GM19467 (cell line): ENCODE results near the gene RAB3C.
A peak's percentile ranks its signal among the peaks of the same experiment; 100 is the strongest.

ENCODE experiments used
- ATAC-seq: cut with Tn5 transposase; IDR thresholded peaks from one replicate; pipeline ENCODE4 v1.9.1; 2021; ENCODE audit warnings: mild to moderate bottlenecking, moderate library complexity; ENCODE audit not compliant: unreplicated experiment

Gene RAB3C

GRCh38 chr5:58813855-58814254 is 231.0 kb downstream of the RAB3C start:
- no peak for ATAC-seq

- no peak for ATAC-seq
Observed at GRCh38 chr5:58816181-58816731, 233.4 kb downstream of the RAB3C start.

GRCh38 chr5:58818465-58818864 is 235.6 kb downstream of the RAB3C start:
- ATAC-seq, result no peak

GRCh38 chr5:58825441-58825840 is 242.6 kb downstream of the RAB3C start:
- ATAC-seq, result no peak

GRCh38 chr5:58825899-58826298 is 243.0 kb downstream of the RAB3C start:
- ATAC-seq, result no peak

GRCh38 chr5:58827463-58827862 is 244.6 kb downstream of the RAB3C start:
- no peak for ATAC-seq

- no peak for ATAC-seq
Observed at GRCh38 chr5:58828258-58828657, 245.4 kb downstream of the RAB3C start.

- no peak for ATAC-seq
Observed at GRCh38 chr5:58834242-58835225, 251.7 kb downstream of the RAB3C start.

GRCh38 chr5:58836351-58836750 is 253.5 kb downstream of the RAB3C start:
- no peak for ATAC-seq

GRCh38 chr5:58838729-58839128 is 255.9 kb downstream of the RAB3C start:
- no peak for ATAC-seq

GRCh38 chr5:58842852-58843251 is 260.0 kb downstream of the RAB3C start:
- ATAC-seq, result no peak

GRCh38 chr5:58844395-58844794 is 261.5 kb downstream of the RAB3C start:
- no peak for ATAC-seq

- peak; percentile 45 for ATAC-seq
Observed at GRCh38 chr5:58847041-58847440, 264.2 kb downstream of the RAB3C start.

- no peak for ATAC-seq
Observed at GRCh38 chr5:58849223-58849622, 266.3 kb downstream of the RAB3C start.

- no peak for ATAC-seq
Observed at GRCh38 chr5:58849921-58850667, 267.2 kb downstream of the RAB3C start.

GRCh38 chr5:58851153-58851552 is 268.3 kb downstream of the RAB3C start:
- no peak for ATAC-seq

- no peak for ATAC-seq
Observed at GRCh38 chr5:58851571-58851970, 268.7 kb downstream of the RAB3C start.

- no peak for ATAC-seq
Observed at GRCh38 chr5:58852566-58852965, 269.7 kb downstream of the RAB3C start.

- ATAC-seq, result no peak
Observed at GRCh38 chr5:58854441-58854840, 271.6 kb downstream of the RAB3C start.

GRCh38 chr5:58855851-58856739 is 273.2 kb downstream of the RAB3C start:
- no peak for ATAC-seq

- ATAC-seq, result no peak
Observed at GRCh38 chr5:58857609-58858008, 274.7 kb downstream of the RAB3C start.
